ENCODE results near the gene MUC7. TPM values are rescaled to one million over a fixed set of nuclear protein-coding genes. Genes with fewer than 3 reads are reported as not detected.

Gene MUC7
- polyA plus RNA-seq, 1 donor (not counting 4 experiments of a cell fraction or from before 2014, with no cell fraction given) = not detected

GRCh38 chr4:70518716-70519115 lies 46.7 kb downstream of the MUC7 start:
- Histone ChIP-seq H3K4me3 (ENCODE audit: control insufficient read depth in 2 of 3, extremely low read depth in 1 of 3, insufficient read depth in 2 of 3, low read depth in 1 of 3, low read length in 3 of 3) (no peak overlapping the region), H3K27me3 (ENCODE audit: control insufficient read depth, extremely low read depth, insufficient read depth, low read length) (no peaks in the 10 kb centered on the region), H3K36me3 (ENCODE audit: control insufficient read depth in 2 of 2, extremely low read depth in 1 of 2, insufficient read depth in 2 of 2, low read length in 2 of 2) (no peaks in the 10 kb centered on the region), H3K9me1 (ENCODE audit: control insufficient read depth, extremely low read depth, insufficient read depth, low read length) (no peaks in the 10 kb centered on the region), H3K9me3 (ENCODE audit: control insufficient read depth, low read depth, low read length) (no peaks in the 10 kb centered on the region), H3K79me2 (ENCODE audit: control insufficient read depth, insufficient read depth, low read length) (no peaks in the 10 kb centered on the region), H3K4me2 (ENCODE audit: control insufficient read depth, extremely low read depth, insufficient read depth, low read depth, low read length) (no peak overlapping the region), H4K20me1 (ENCODE audit: control insufficient read depth, extremely low read depth, insufficient read depth, low read length) (no peaks in the 10 kb centered on the region), H3K4me1 (ENCODE audit: control insufficient read depth, extremely low read depth, insufficient read depth, low read length) (peaks cover 12% of the 10 kb centered on the region), H2AFZ (ENCODE audit: control insufficient read depth, low read length) (no peak overlapping the region), H3K9ac (ENCODE audit: control insufficient read depth, extremely low read depth, insufficient read depth, low read length) (no peak overlapping the region), H3K27ac (ENCODE audit: control insufficient read depth, insufficient read depth, low read length) (no peak overlapping the region)
- dilution Hi-C loops (cut with MboI; ENCODE audit: extremely low pct_ligation_motif_present, low sequenced_read_pairs) = no loop called here
- FAIRE-seq = no peak
- TF ChIP-seq, protein P1, sequence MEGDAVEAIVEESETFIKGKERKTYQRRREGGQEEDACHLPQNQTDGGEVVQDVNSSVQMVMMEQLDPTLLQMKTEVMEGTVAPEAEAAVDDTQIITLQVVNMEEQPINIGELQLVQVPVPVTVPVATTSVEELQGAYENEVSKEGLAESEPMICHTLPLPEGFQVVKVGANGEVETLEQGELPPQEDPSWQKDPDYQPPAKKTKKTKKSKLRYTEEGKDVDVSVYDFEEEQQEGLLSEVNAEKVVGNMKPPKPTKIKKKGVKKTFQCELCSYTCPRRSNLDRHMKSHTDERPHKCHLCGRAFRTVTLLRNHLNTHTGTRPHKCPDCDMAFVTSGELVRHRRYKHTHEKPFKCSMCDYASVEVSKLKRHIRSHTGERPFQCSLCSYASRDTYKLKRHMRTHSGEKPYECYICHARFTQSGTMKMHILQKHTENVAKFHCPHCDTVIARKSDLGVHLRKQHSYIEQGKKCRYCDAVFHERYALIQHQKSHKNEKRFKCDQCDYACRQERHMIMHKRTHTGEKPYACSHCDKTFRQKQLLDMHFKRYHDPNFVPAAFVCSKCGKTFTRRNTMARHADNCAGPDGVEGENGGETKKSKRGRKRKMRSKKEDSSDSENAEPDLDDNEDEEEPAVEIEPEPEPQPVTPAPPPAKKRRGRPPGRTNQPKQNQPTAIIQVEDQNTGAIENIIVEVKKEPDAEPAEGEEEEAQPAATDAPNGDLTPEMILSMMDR (optimal IDR thresholded peaks at IDR 0.05 in 1 of 3, IDR thresholded peaks at IDR 0.05 in 1 of 3, conservative IDR thresholded peaks at IDR 0.05 in 1 of 3; ENCODE audit: extremely low read depth in 1 of 3, insufficient read depth in 2 of 3, low read length in 3 of 3) = no peak
- TF ChIP-seq EZH2 (IDR thresholded peaks at IDR 0.05; ENCODE audit: low read length) = no peak
- DNase-seq (ENCODE audit: low read depth, low spot score) = no peak

- H3K4me2 ChIP-seq (ENCODE audit: control insufficient read depth, extremely low read depth, insufficient read depth, low read depth, low read length) = peak overlapping the region; percentile 22
- H3K79me2 ChIP-seq (ENCODE audit: control insufficient read depth, insufficient read depth, low read length) = no peaks in the 10 kb centered on the region
- FAIRE-seq (peak; percentile 75), DNase-seq (ENCODE audit: low read depth, low spot score) (no peak)
- H3K9me1 ChIP-seq (ENCODE audit: control insufficient read depth, extremely low read depth, insufficient read depth, low read length) = no peaks in the 10 kb centered on the region
- no peaks in the 10 kb centered on the region for H3K36me3 ChIP-seq (ENCODE audit: control insufficient read depth in 2 of 2, extremely low read depth in 1 of 2, insufficient read depth in 2 of 2, low read length in 2 of 2)
- peak overlapping the region in 1 of 3 experiments; percentile 14 for H3K4me3 ChIP-seq (ENCODE audit: control insufficient read depth in 2 of 3, extremely low read depth in 1 of 3, insufficient read depth in 2 of 3, low read depth in 1 of 3, low read length in 3 of 3)
- H3K27me3 ChIP-seq (ENCODE audit: control insufficient read depth, extremely low read depth, insufficient read depth, low read length) = no peaks in the 10 kb centered on the region
- peaks cover 12% of the 10 kb centered on the region for H3K4me1 ChIP-seq (ENCODE audit: control insufficient read depth, extremely low read depth, insufficient read depth, low read length)
- TF ChIP-seq EZH2 (IDR thresholded peaks at IDR 0.05; ENCODE audit: low read length) = no peak
- TF ChIP-seq, protein P1 (optimal IDR thresholded peaks at IDR 0.05 in 1 of 3, IDR thresholded peaks at IDR 0.05 in 1 of 3, conservative IDR thresholded peaks at IDR 0.05 in 1 of 3; ENCODE audit: extremely low read depth in 1 of 3, insufficient read depth in 2 of 3, low read length in 3 of 3) = no peak
- peak overlapping the region; percentile 78 for H3K27ac ChIP-seq (ENCODE audit: control insufficient read depth, insufficient read depth, low read length)
- H2AFZ ChIP-seq (ENCODE audit: control insufficient read depth, low read length) = peak overlapping the region; percentile 33
- H3K9me3 ChIP-seq (ENCODE audit: control insufficient read depth, low read depth, low read length) = no peaks in the 10 kb centered on the region
- H4K20me1 ChIP-seq (ENCODE audit: control insufficient read depth, extremely low read depth, insufficient read depth, low read length) = no peaks in the 10 kb centered on the region
- H3K9ac ChIP-seq (ENCODE audit: control insufficient read depth, extremely low read depth, insufficient read depth, low read length) = peak overlapping the region; percentile 37
- dilution Hi-C loops (cut with MboI; ENCODE audit: extremely low pct_ligation_motif_present, low sequenced_read_pairs) = no loop called here
These were observed 50.6 kb downstream of the MUC7 start for GRCh38 chr4:70522626-70523025.

All from keratinocyte (primary cell).